Measurements from ENCODE around the gene ZFP36.

DNA sequence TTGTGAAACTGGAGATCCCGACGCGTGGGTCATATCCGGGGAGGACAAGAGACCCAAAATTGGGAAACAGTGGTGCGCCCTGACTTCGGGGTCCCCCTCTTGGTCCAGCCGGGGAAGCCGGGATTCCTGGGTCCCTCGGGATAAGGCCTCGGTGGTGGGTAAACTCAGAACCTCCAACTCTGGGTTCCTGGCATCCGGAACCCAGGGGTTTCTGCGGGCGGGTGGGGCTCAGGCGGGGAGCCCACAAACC is 688 bp downstream of the ZFP36 start:
- TF ChIP-seq TAF1 (IDR thresholded peaks at IDR 0.05; ENCODE audit: low read depth) (no peak), EGR1 (IDR thresholded peaks at IDR 0.05) (no peak), CREB1 (IDR thresholded peaks at IDR 0.05; ENCODE audit: low read depth) (no peak), EP300 (IDR thresholded peaks at IDR 0.05; ENCODE audit: borderline replicate concordance) (no peak)
- TF ChIP-seq, protein P1, sequence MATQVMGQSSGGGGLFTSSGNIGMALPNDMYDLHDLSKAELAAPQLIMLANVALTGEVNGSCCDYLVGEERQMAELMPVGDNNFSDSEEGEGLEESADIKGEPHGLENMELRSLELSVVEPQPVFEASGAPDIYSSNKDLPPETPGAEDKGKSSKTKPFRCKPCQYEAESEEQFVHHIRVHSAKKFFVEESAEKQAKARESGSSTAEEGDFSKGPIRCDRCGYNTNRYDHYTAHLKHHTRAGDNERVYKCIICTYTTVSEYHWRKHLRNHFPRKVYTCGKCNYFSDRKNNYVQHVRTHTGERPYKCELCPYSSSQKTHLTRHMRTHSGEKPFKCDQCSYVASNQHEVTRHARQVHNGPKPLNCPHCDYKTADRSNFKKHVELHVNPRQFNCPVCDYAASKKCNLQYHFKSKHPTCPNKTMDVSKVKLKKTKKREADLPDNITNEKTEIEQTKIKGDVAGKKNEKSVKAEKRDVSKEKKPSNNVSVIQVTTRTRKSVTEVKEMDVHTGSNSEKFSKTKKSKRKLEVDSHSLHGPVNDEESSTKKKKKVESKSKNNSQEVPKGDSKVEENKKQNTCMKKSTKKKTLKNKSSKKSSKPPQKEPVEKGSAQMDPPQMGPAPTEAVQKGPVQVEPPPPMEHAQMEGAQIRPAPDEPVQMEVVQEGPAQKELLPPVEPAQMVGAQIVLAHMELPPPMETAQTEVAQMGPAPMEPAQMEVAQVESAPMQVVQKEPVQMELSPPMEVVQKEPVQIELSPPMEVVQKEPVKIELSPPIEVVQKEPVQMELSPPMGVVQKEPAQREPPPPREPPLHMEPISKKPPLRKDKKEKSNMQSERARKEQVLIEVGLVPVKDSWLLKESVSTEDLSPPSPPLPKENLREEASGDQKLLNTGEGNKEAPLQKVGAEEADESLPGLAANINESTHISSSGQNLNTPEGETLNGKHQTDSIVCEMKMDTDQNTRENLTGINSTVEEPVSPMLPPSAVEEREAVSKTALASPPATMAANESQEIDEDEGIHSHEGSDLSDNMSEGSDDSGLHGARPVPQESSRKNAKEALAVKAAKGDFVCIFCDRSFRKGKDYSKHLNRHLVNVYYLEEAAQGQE (IDR thresholded peaks at IDR 0.05; ENCODE audit: low read depth) = no peak

All from Ishikawa (cell line).